DOHH2 (cell line): ENCODE measurements around the gene GAB1.

Experiments used
- EZH2phosphoT487 ChIP-seq: fragments of 200-600 bp; sonication (generic); IDR thresholded peaks from 2 replicates; pipeline ENCODE4 v1.6.1; 2017; ENCODE audit warnings: borderline replicate concordance, mild to moderate bottlenecking, antibody characterized with exemption, low read length, moderate library complexity, mixed read lengths
- TF ChIP-seq, protein P1 (sequence below): fragments of 200-600 bp; sonication (generic); IDR thresholded peaks from one replicate; pipeline ENCODE4 v1.5.1; 2014; ENCODE audit warnings: antibody characterized with exemption, mild to moderate bottlenecking, low read depth, low read length; ENCODE audit not compliant: poor library complexity, severe bottlenecking

DNA sequence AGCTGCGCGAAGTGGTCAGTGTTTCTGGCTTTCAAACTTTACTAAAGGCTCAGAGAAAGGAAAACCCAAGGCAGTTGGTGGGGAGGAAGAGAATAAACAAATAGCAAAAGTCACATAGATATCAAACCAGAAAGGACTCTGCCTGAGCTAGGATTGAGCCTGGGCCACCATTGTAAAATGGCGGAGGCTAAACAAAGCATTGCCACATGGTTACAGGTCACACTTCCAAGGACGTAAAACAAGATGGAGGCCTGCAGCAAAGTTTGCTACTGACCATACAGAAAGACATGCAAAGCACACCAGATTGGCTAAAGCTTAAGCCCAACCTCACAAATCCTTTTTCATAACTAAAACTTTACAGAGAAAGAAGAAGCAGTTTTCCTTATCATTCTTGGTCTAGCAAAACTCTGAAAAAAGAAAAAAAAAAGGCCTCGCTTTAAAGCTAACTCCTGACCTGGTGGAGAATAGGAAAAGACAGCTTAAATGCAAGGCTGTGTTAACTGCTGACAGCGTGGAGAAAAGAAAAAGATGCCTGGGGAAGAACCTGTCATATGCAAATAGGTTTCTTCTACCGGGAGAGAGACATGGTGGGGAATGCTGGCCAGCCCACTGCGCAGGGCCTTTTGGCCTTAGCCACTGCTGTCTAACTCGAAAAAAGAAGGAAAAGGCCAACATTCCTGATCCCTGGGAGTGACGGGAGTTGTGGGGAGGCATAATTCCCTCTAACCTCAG, 95.0 kb downstream of the GAB1 start:
- TF ChIP-seq, protein P1, sequence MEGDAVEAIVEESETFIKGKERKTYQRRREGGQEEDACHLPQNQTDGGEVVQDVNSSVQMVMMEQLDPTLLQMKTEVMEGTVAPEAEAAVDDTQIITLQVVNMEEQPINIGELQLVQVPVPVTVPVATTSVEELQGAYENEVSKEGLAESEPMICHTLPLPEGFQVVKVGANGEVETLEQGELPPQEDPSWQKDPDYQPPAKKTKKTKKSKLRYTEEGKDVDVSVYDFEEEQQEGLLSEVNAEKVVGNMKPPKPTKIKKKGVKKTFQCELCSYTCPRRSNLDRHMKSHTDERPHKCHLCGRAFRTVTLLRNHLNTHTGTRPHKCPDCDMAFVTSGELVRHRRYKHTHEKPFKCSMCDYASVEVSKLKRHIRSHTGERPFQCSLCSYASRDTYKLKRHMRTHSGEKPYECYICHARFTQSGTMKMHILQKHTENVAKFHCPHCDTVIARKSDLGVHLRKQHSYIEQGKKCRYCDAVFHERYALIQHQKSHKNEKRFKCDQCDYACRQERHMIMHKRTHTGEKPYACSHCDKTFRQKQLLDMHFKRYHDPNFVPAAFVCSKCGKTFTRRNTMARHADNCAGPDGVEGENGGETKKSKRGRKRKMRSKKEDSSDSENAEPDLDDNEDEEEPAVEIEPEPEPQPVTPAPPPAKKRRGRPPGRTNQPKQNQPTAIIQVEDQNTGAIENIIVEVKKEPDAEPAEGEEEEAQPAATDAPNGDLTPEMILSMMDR: no peak
- no peak for TF ChIP-seq EZH2phosphoT487
